GM21360 (cell line): ENCODE data around the gene PDS5B.
"Not testable (repeated sequence)": the region's sequence is repeated elsewhere in the genome, so short reads cannot be mapped to it uniquely, and the experiment has no call there.

Experiments used
- ATAC-seq: cut with Tn5 transposase; IDR thresholded peaks from one replicate; pipeline ENCODE4 v1.9.1; 2021; ENCODE audit warnings: mild to moderate bottlenecking, moderate library complexity; ENCODE audit not compliant: unreplicated experiment

The PDS5B gene, protein sequence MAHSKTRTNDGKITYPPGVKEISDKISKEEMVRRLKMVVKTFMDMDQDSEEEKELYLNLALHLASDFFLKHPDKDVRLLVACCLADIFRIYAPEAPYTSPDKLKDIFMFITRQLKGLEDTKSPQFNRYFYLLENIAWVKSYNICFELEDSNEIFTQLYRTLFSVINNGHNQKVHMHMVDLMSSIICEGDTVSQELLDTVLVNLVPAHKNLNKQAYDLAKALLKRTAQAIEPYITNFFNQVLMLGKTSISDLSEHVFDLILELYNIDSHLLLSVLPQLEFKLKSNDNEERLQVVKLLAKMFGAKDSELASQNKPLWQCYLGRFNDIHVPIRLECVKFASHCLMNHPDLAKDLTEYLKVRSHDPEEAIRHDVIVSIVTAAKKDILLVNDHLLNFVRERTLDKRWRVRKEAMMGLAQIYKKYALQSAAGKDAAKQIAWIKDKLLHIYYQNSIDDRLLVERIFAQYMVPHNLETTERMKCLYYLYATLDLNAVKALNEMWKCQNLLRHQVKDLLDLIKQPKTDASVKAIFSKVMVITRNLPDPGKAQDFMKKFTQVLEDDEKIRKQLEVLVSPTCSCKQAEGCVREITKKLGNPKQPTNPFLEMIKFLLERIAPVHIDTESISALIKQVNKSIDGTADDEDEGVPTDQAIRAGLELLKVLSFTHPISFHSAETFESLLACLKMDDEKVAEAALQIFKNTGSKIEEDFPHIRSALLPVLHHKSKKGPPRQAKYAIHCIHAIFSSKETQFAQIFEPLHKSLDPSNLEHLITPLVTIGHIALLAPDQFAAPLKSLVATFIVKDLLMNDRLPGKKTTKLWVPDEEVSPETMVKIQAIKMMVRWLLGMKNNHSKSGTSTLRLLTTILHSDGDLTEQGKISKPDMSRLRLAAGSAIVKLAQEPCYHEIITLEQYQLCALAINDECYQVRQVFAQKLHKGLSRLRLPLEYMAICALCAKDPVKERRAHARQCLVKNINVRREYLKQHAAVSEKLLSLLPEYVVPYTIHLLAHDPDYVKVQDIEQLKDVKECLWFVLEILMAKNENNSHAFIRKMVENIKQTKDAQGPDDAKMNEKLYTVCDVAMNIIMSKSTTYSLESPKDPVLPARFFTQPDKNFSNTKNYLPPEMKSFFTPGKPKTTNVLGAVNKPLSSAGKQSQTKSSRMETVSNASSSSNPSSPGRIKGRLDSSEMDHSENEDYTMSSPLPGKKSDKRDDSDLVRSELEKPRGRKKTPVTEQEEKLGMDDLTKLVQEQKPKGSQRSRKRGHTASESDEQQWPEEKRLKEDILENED (N-terminal part only)

DNA sequence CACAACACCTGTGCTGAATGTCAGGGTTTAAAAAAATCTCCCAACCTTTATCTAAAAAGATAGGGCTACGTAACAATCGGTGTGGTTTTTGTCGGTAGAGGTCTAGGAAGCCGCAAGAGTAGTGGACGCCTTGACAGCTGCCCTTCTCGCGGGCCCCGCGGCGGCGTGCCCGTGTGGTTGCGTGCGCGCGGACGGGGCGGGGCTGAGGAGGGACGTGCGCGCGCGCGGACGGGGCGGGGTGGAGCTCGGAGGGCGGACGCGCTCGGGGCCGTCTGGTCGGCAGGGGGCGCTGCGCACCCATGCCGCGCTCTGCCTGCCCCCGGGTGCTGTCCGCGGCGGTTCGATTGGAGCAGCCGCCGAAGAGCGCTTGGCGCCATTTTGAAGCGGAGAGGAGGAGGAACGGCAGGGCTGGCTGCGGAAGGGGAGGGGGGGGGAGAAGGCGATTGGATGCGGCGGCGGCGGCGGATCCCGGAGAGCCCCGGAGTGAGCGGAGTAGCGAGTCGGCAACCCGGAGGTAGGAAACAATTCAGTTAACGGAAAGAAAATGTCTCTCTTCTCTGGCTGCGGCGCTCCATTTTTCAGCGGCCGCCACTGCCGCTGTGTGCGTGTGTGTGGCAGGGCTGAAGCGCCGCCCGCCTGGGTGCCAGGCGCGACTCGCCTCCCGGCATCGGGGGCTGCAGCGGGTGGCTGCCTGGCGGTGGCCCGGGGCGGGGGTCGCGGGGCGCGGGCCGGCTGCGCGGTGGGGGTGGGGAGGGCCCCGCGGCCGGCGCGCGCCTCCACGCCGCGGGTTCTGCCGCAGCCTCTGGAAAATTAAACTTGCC is at the start of gene PDS5B:
TSS of gene PDS5B (plus strand) at position 373 of the 821 bp plus-strand sequence. CDS start 62,321 bp downstream, outside the sequence.
- peak; percentile 78 for ATAC-seq

DNA sequence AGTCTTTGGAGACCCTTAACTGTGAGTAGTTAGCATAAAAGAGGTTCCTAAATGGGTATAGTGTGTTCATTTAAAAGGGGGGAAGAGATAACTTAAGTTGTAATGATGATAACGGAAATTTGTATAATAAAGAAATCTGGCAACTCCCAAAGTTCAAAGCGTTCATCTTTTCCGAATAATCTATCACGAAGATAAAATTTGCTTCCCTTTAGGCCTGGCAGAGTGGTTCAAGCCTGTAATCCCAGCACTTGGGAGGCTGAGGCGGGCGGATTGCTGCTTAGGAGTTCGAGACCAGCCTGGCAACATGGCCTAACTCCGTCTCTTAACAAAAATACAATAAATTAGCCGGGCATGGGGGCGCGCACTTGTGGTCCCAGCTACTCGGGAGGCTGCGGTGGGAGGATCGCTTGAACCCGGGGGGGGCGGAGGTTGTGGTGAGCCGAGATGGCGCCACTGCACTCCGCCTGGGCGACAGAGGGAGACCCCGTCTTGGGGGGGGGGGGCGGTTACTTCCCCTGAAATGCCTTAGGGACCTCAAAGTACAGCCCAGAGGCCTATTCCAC is 48.6 kb upstream of the PDS5B start:
- ATAC-seq, result no peak

DNA sequence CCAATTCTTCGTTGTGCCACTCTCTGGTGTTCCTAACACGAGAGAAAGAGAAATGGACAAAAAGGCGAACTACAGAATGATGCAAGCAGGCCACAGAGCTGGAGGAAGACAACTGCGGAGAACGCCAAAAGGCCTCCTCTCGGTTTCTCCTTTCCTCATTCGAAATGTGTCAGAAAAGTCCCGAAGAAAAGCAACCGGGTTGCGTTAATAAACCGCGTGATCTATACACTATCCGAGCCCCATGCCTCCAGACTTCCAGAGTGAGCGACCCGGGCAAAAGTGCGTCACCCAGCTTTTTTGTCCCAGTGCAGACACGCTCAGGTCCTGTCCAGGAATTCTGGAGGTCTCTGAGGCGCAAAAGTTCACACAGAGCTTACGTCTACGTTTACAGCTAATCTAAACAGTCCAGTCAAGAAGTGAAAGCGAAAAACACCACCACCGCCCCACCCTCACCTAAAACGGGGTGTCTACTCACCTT is 48.1 kb upstream of the PDS5B start:
- ATAC-seq, result peak; percentile 78

DNA sequence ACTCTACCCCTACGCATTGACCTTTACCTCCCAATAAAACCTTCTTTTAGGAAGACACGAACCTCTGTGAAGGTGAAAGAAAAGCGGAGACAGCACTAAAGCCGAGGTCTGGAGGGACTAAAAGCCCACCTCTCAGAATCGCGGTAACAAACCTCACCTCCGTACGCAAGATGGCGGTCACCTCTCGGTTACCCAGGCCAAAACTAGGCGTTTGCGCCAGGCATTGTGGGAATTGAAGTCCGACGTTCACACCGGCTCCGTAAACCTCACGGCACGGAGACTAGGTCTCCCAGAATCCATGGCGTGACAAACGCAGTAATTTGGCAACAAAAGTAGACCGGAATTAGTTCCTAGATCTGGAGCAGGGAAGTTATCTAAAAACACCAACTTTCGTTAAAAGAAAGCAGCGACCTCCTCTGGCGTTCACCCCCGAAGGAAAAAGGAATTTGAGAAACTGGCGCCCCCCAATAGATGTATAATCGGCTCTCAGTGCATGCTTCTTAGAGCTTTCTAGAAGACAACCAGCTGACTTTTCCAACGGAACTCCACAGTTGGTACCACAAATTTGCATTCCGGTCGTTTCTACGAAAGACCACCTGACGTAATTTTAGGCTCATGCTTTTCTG is 47.5 kb upstream of the PDS5B start, which contains the start of gene N4BP2L2:
TSS of gene N4BP2L2 (minus strand) at position 175 of the 626 bp plus-strand sequence. CDS start 1,768 bp downstream, outside the sequence.
- ATAC-seq, result peak; percentile 94

DNA sequence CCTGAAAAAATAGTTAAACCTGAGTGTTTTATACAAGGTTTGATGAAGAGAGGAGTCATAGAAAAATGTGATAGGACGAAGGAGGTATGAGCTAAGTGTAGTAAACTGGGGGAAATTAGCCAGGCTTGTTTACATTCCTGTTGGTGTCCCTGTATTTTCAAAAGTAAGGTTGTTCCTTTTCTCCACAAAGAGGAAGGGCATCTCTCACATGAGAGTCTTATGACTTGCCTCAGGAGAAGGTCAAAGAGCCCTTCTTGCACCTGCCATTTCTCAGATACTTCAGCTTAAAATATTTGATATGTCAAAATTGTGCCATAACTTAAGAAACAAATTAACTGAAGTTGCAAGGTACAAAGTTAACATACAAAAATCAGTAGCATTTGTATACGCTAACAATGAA is 44.0 kb upstream of the PDS5B start:
- ATAC-seq, result no peak

DNA sequence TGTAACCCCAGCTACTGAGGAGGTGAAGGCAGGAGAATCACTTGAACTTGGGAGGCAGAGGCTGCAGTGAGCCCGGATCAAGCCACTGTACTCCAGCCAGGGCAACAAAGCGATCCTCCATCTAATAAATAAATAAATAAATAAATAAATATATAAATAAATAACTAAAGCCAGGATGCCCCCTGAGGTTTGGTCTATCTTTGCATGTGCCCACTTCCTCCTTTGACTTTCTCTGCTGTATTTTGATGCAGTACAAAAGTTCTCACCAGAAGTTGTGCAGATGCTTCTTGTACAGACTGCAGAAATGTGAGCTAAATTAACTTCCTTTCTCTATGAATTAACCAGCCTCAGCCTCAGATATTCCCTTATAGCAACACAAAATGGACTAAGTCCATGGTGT is 41.2 kb upstream of the PDS5B start:
- no peak for ATAC-seq

DNA sequence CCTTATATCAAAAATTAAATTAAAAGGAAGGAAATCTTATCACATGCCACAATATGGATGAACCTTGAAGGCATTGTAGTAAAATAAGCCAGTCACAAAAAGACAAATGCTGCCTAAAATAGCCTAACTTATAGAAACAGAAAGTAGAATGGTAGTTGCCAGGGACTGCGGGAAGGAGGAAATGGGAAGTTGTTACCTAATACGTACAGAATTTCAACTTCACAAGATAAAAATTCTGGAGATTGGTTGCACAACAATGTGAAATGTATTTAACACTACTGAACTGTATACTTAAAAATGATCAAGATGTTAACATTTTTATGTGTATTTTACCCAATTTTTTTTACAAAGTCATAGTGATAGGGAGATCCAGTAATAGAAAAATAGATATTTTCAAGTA is 37.4 kb upstream of the PDS5B start:
- ATAC-seq, result no peak

DNA sequence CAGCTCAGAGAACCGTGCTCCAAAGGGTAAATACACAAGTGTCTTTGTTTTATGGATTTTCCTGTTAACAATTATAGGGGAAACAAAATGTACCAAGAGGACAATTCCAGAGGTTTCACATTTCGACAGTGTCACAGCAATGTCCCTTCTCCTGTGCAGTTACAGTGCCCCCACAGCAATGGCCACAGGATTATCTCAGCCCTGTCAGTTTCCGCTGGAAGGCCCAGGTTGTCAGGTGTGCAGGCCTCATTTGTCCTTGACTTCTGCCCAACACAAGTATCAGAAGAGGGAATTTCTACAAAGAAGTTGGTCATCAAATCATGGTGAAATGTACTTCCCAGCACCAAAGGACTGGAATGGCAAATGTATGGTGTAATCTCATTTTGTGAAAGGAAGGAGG is 36.5 kb upstream of the PDS5B start:
- ATAC-seq, result no peak

DNA sequence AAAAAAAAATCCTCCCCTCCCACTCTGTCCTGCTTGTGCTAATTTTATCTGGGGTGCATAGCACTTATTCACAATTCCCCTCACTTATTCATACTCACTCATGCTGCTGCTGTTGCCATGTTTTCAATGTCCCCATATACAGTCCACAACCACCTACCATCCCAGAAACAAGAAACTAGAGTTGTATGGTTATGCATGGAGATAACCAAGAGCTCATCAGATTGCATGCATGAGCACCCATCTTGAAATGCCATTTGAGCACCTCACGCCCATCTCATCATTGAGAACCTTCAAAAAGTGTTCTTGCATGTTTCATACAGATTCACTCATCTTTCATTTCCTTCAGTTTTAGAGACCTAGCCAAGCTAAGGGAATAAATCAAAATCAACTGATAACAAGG is 32.5 kb upstream of the PDS5B start:
- ATAC-seq, result peak; percentile 76

DNA sequence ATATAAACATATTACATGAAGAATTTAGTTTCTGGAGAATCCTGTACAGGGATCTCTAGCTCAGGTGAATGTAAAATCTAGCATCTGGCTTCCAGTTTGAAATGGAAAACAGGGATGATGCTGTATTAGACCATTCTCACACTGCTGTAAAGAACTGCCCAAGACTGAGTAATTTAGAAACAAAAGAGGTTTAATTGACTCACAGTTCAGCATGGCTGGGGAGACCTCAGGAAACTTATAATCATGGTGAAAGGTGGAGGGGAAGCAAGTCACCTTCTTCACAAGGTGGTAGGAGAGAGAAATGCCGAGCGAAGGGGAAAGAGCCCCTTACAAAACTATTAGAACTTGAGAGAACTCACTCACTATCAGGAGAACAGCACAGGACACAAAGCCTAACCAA is 30.6 kb upstream of the PDS5B start:
- no peak for ATAC-seq

DNA sequence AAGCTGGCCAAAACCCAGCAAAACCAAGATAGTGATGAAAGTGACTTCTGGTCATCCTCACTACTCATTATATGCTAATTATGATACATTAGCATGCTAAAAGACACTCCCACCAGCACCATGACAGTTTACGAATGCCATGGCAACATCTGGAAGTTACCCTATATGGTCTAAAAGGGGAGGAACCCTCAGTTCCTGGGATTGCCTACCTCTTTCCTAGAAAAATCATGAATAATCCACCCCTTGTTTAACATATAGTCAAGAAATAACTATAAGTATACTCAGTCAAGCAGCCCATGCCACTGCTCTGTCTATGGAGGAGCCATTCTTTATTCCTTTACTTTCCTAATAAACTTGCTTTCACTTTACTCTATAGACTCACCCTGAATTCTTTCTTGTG is 25.4 kb upstream of the PDS5B start:
- not testable (repeated sequence) for ATAC-seq

DNA sequence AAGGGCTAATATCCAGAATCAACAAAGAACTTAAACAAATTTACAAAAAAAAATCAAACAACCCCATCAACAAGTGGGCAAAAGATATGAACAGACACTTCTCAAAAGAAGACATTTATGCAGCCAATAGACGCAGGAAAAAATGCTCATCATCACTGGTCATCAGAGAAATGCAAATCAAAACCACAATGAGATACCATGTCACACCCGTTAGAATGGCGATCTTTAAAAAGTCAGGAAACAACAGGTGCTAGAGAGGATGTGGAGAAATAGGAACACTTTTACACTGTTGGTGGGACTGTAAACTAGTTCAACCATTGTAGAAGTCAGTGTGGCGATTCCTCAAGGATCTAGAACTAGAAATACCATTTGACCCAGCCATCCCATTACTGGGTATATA is 10.6 kb upstream of the PDS5B start:
- not testable (repeated sequence) for ATAC-seq

DNA sequence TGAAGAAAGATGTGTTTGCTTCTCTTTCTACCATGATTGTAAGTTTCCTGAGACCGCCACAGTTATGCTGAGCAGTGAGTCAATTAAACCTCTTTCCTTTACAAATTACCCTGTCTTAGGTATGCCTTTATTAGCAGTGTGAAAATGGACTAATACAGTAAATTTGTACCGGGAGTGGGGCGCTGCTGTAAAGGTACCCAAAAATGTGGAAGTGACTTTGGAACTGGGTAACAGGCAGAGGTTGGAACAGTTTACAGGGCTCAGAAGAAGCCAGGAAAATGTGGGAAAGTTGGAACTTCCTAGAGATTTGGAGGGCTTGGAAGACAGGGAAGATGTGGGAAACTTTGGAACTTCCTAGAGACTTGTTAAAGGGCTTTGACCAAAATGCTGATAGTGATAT is 9.2 kb upstream of the PDS5B start:
- no peak for ATAC-seq

DNA sequence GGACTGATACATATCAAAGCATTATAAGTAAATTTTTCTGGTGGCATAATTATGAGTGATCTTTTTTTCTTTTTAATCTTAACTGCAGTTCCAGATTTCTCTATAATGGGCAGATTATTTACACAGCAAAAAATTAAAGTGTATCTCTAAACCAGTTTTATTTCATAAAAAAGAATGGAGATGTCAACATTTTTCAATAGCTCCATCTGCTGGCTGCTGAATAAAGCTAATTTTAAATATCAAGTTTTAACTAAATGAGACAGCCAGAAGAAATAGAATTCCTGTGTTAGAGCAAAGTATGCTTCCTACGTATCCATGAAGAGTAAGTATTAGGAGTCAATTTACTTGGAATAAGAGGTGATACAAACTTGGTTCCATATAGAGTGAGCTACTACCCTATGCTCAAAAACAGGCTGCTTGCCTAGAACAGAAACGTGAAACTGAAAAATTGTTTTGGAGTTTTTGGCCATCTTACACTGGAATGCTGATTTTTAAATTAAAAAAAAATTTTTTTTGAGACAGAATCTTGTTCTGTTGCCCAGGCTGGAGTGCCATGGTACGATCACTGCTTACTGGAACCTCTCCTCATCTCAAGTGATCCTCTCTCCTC is 5.0 kb upstream of the PDS5B start:
- ATAC-seq, result no peak

DNA sequence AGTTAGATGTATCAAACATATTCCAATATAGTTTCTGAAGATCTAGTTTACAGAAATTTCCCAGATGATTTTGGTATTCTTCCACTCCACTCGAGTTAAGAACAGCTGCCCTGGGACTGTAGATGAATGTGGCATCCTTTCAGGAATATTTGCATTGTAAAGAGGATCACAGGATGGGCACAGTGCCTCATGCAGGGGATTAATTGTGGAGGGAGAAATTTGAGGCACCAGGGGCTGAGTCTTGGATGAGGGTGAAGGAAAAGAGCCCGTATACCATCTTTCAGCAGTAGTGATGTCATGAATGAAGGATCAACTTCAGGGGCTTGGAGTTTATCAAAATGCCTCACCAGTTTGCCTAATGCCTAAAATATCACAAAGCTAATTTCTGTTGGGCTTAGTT is 4.0 kb upstream of the PDS5B start:
- no peak for ATAC-seq

DNA sequence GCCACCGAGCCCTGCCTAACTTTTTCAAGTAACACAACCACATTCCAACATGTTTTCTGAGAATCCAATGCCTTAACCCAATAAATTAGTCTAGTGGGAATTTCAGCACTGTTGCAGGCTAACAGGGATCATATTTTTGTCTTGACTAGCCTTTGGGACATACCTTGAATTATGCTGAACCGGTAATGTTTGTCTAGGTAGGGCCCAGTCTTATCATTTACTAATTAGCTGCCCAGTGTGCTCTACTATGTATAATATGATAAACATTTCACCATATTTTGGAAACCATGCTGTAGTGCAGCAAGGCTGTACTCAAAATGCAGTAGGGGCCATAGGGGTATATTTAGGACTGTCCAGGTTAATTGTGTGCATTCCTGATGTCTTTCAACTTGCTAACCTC is 3.3 kb upstream of the PDS5B start:
- ATAC-seq, result no peak

DNA sequence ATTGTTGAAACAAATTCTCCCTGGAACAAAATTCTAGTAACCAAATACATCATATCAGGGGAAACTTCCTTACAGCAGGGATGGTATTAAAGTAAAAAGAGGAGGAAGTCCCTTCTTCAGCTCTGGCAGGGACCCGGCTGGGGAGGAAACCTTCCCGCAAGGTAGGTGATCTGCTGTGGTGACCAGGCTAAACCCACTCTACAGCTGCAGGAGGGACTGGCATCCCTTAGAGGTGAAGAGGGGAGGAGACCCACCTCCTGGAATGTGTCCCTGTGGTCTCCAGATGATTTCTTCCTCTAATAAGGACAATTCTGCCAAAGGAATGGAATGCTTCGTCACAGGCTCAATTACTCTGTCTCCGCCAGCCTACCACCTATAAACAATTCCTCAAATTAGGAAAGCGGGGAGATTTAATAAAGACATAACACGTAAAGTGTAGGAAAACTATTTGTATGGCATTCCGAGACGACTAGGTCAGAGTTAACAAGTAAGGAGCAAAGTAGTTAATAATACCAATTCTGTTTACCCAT is 637 bp upstream of the PDS5B start:
- ATAC-seq, result no peak

DNA sequence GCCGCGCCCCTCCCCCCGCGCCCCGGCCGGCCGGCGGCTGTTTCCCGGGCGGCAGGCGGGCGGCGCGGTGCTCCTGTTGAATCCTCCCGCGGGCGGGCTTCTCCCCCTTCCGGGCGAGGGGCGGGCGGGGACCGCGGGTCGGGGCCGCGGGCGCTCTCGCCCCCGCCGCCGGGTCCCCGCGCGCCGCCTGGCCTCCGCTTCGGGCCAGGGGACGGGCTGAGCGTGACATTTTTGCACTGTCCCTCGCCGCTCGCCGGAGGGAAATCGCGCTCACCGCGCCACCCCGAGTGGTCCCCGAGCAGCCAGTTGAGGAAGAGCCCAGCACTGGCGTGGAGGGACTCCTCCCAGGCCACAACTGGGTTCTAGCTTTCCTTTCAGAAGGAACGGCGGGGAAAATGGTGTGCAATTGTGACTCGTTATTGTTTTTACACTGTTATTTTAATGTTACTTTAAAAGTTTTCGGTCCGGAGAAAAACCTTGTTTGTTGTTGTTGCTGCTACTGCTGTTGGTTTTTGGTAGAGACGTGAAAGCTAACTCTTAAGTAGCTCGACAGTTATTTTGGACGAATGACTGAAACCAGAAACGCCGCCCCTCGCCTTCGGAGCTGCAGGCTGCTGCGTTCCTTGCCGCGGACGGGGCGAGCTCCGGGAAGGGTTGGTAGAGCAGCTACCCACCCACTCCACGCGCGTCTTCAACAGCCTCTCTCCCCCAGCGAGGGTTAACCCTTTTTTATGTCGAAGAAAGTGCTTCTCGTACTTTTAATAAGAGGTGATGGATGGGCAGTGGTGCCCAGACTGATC is 959 bp downstream of the PDS5B start:
- peak; percentile 32 for ATAC-seq
